HepG2 (cell line): ENCODE results near the gene VIPR1. TPM values are rescaled to one million over a fixed set of nuclear protein-coding genes. Genes with fewer than 3 reads are reported as not detected.
A peak's percentile ranks its signal among the peaks of the same experiment; 100 is the strongest.

ENCODE experiments used
- ATAC-seq: fragments of 200-7000 bp; cut with Tn5 transposase; 3 replicates; pipeline ENCODE4 v1.9.1; 2020; ENCODE audit warnings: mild to moderate bottlenecking, moderate library complexity
- BruUV-seq: library from RNA; stranded (reverse); fragments of 400-500 nt; replicated peaks from 2 replicates; lab custom pipeline; 2021; lab: Mats Ljungman, UMichigan
- CTCF ChIA-PET: fragments of 300-600 bp; formaldehyde crosslinking; extraction: SDS; loops from one replicate; lab custom pipeline; 2021; ENCODE audit warnings: low total read pairs, inconsistent platforms, low intra/inter-chr PET ratio; lab: Yijun Ruan, JAX
- POLR2A ChIA-PET: fragments of 350-600 bp; sonication (Branson Sonifier 250); formaldehyde crosslinking; loops from one replicate; lab custom pipeline; 2020; ENCODE audit warnings: antibody characterized with exemption, inconsistent platforms; lab: Yijun Ruan, JAX
- DNase-seq: peaks from one replicate; pipeline ENCODE4 v3.0.0-alpha.2; 2015; ENCODE audit warnings: low spot score
- FAIRE-seq: peaks from 3 replicates; lab custom pipeline; 2011; peaks lifted over from hg19 to GRCh38; lab: Jason Lieb, UNC
- H2AFZ ChIP-seq: one replicate; pipeline ENCODE4 v1.6.1; 2011; ENCODE audit warnings: low read length, inconsistent platforms
- H3K27ac ChIP-seq: fragments of 300-600 bp; 3 replicates; pipeline ENCODE4 v1.8.0; 2011; ENCODE audit warnings: mixed run types, mild to moderate bottlenecking, mixed read lengths, low read length, inconsistent platforms; ENCODE audit not compliant: insufficient read depth; ENCODE audit errors: extremely low read length
- H3K27me3 ChIP-seq, 2 experiments: fragments of 200-600 bp in 1 of 2; 2 replicates in 1 of 2; 3 replicates in 1 of 2; pipeline versions ENCODE4 v1.6.0 to v1.8.0; 2011; ENCODE audit warnings: low read length in 2 of 2, mild to moderate bottlenecking in 2 of 2, moderate library complexity in 2 of 2, inconsistent platforms in 1 of 2; ENCODE audit not compliant: insufficient read depth in 2 of 2, control insufficient read depth in 1 of 2
- H3K36me3 ChIP-seq, 2 experiments: fragments of 200-600 bp in 1 of 2; replicated peaks in 1 of 2; 2 replicates in 1 of 2; 3 replicates in 1 of 2; pipeline versions ENCODE4 v1.5.1 to v1.8.0; 2011; ENCODE audit warnings: low read length in 2 of 2, inconsistent platforms in 1 of 2; ENCODE audit not compliant: insufficient read depth in 2 of 2, control insufficient read depth in 1 of 2
- H3K4me1 ChIP-seq: 2 replicates; pipeline ENCODE4 v1.5.1; 2012; ENCODE audit warnings: low read length, inconsistent platforms; ENCODE audit not compliant: insufficient read depth
- H3K4me2 ChIP-seq: 2 replicates; pipeline ENCODE4 v1.6.0; 2011; ENCODE audit warnings: low read depth, low read length, inconsistent platforms
- H3K4me3 ChIP-seq, 3 experiments: fragments of 200-600 bp in 1 of 3; sonication (generic), shearing (Covaris generic) in 1 of 3; replicated peaks in 1 of 3; 2 replicates each; pipeline ENCODE4 v1.5.1; 2011 to 2016; ENCODE audit warnings: low read length in 3 of 3, inconsistent platforms in 2 of 3, low read depth in 2 of 3, mild to moderate bottlenecking in 2 of 3, control low read depth in 1 of 3, mixed read lengths in 1 of 3; ENCODE audit not compliant: insufficient read depth in 1 of 3
- H3K79me2 ChIP-seq: one replicate; pipeline ENCODE4 v1.6.1; 2011; ENCODE audit warnings: low read length, inconsistent platforms; ENCODE audit not compliant: insufficient read depth
- H3K9ac ChIP-seq: 2 replicates; pipeline ENCODE4 v1.6.0; 2011; ENCODE audit warnings: mild to moderate bottlenecking, low read depth, low read length, inconsistent platforms; ENCODE audit not compliant: insufficient read depth
- H3K9me3 ChIP-seq: 2 replicates; pipeline ENCODE4 v1.5.1; 2012; ENCODE audit warnings: mild to moderate bottlenecking, low read length
- H4K20me1 ChIP-seq: 2 replicates; pipeline ENCODE4 v1.6.0; 2011; ENCODE audit warnings: inconsistent platforms, mild to moderate bottlenecking, low read length, moderate library complexity; ENCODE audit not compliant: insufficient read depth
- ATM ChIP-seq: fragments of 450-650 bp; IDR thresholded peaks from 2 replicates; pipeline ENCODE4 v1.7.1; 2017; ENCODE audit warnings: mild to moderate bottlenecking, borderline replicate concordance
- FOXO4 ChIP-seq: sonication (generic); formaldehyde crosslinking; conservative IDR thresholded peaks from 2 replicates; pipeline ENCODE4 v1.8.1; 2023; ENCODE audit warnings: missing genetic modification reagents
- GATAD2A ChIP-seq: IDR thresholded peaks from 2 replicates; pipeline ENCODE4 v1.6.1; 2016
- HMG20A ChIP-seq: IDR thresholded peaks from 2 replicates; pipeline ENCODE4 v1.6.1; 2016; ENCODE audit warnings: borderline replicate concordance
- HMG20B ChIP-seq: conservative IDR thresholded peaks from 2 replicates; pipeline ENCODE4 v1.6.1; 2016; ENCODE audit warnings: missing genetic modification reagents, missing compliant biosample characterization
- HOXD1 ChIP-seq: sonication (generic); formaldehyde crosslinking; IDR thresholded peaks from 2 replicates; pipeline ENCODE4 v1.5.0; 2020; ENCODE audit warnings: missing genetic modification reagents
- JARID2 ChIP-seq: sonication (generic); formaldehyde crosslinking; IDR thresholded peaks from 2 replicates; pipeline ENCODE4 v1.8.1; 2023; ENCODE audit warnings: missing genetic modification reagents, inconsistent platforms; ENCODE audit not compliant: insufficient replicate concordance
- KAT2B ChIP-seq: fragments of 150-350 bp; IDR thresholded peaks from 2 replicates; pipeline ENCODE4 v1.6.1; 2014; ENCODE audit warnings: low read depth, low read length, borderline replicate concordance
- MED1 ChIP-seq: sonication (generic); formaldehyde crosslinking; IDR thresholded peaks from 2 replicates; pipeline ENCODE4 v1.4.0; 2020; ENCODE audit warnings: missing genetic modification reagents
- NPAS2 ChIP-seq: sonication (generic); formaldehyde crosslinking; IDR thresholded peaks from 2 replicates; pipeline ENCODE4 v1.8.0; 2022; ENCODE audit warnings: mild to moderate bottlenecking, missing genetic modification reagents, borderline replicate concordance
- SRSF9 ChIP-seq: fragments of 200-400 bp; formaldehyde crosslinking; IDR thresholded peaks from 2 replicates; pipeline ENCODE4 v1.6.1; 2018; ENCODE audit warnings: borderline replicate concordance, mild to moderate bottlenecking, low read depth, low read length; ENCODE audit not compliant: insufficient read depth, poor library complexity, severe bottlenecking
- SYNCRIP ChIP-seq: fragments of 200-400 bp; formaldehyde crosslinking; IDR thresholded peaks from 2 replicates; pipeline ENCODE4 v1.6.1; 2018; ENCODE audit warnings: mild to moderate bottlenecking, low read depth, low read length; ENCODE audit not compliant: insufficient read depth
- TERF1 ChIP-seq: sonication (generic); formaldehyde crosslinking; IDR thresholded peaks from 2 replicates; pipeline ENCODE4 v1.8.0; 2022; ENCODE audit warnings: mild to moderate bottlenecking, missing genetic modification reagents, moderate library complexity
- THAP11 ChIP-seq: IDR thresholded peaks from 2 replicates; pipeline ENCODE4 v1.6.1; 2016; ENCODE audit warnings: missing biosample characterization, missing genetic modification reagents
- TP53 ChIP-seq: sonication (generic); formaldehyde crosslinking; conservative IDR thresholded peaks from 2 replicates; pipeline ENCODE4 v1.4.0; 2020; ENCODE audit warnings: missing genetic modification reagents
- ZBTB3 ChIP-seq: sonication (generic); formaldehyde crosslinking; IDR thresholded peaks from 2 replicates; pipeline ENCODE4 v1.4.0; 2020; ENCODE audit warnings: low read depth, mild to moderate bottlenecking, moderate library complexity, missing genetic modification reagents, borderline replicate concordance
- ZFP62 ChIP-seq: sonication (generic); formaldehyde crosslinking; IDR thresholded peaks from 2 replicates; pipeline ENCODE4 v1.4.0; 2020; ENCODE audit warnings: missing genetic modification reagents
- ZMYM2 ChIP-seq: sonication (generic); formaldehyde crosslinking; IDR thresholded peaks from 2 replicates; pipeline ENCODE4 v1.8.0; 2022; ENCODE audit warnings: mild to moderate bottlenecking, missing genetic modification reagents
- ZNF331 ChIP-seq: sonication (generic); formaldehyde crosslinking; IDR thresholded peaks from 2 replicates; pipeline ENCODE4 v1.4.0; 2020; ENCODE audit warnings: missing genetic modification reagents
- ZNF354B ChIP-seq: sonication (generic); formaldehyde crosslinking; IDR thresholded peaks from 2 replicates; pipeline ENCODE4 v1.8.0; 2022; ENCODE audit warnings: mild to moderate bottlenecking, missing genetic modification reagents
- ZNF468 ChIP-seq: sonication (generic); formaldehyde crosslinking; IDR thresholded peaks from 2 replicates; pipeline ENCODE4 v1.8.0; 2022; ENCODE audit warnings: mild to moderate bottlenecking, moderate library complexity, missing genetic modification reagents
- ZNF615 ChIP-seq: sonication (generic); formaldehyde crosslinking; IDR thresholded peaks from 2 replicates; pipeline ENCODE4 v1.5.0; 2020; ENCODE audit warnings: mild to moderate bottlenecking, missing genetic modification reagents, borderline replicate concordance
- ZNF75D ChIP-seq: sonication (generic); formaldehyde crosslinking; IDR thresholded peaks from 2 replicates; pipeline ENCODE4 v1.8.1; 2023; ENCODE audit warnings: missing genetic modification reagents, mild to moderate bottlenecking, borderline replicate concordance
- WGBS: methylation state at CpG from one replicate; pipeline ENCODE4 v1.1.6; 2017; ENCODE audit warnings: low lambda C conversion rate; 5-methylcytosine and 5-hydroxymethylcytosine counted together
- in situ Hi-C: cut with HindIII; loops from 2 replicates; pipeline ENCODE4 v1.10.0; 2017; ENCODE audit warnings: low pct_unique_long_range_greater_than_20kb; ENCODE audit not compliant: extremely low pct_ligation_motif_present
- intact Hi-C: fragments of 100-400 bp; cut with micrococcal nuclease; formaldehyde crosslinking; loops from one replicate; pipeline ENCODE4 v1.10.0; 2022; ENCODE audit not compliant: unreplicated experiment
- polyA plus RNA-seq, 8 experiments: library from polyadenylated mRNA; depleted of rRNA in 3 of 8; stranded (reverse) in 7 of 8; unstranded in 1 of 8; fragments of >200 nt; fragmentation: Illumina TruSeq in 4 of 8; extraction: Trizol in 4 of 8; gene quantifications; 2 replicates each; pipeline versions ENCODE4 v1.2.1 to v1.2.3, GENCODE V29; 2011 to 2016; ENCODE audit warnings: low read depth in 4 of 8, missing spikeins in 1 of 8, mixed read lengths in 1 of 8; ENCODE audit not compliant: insufficient read depth in 1 of 8
- total RNA-seq, 5 experiments: library from RNA; depleted of rRNA; stranded (reverse); fragments of >200 nt; fragmentation: Illumina TruSeq; extraction: Trizol; gene quantifications; 2 replicates each; pipeline ENCODE4 v1.2.3, GENCODE V29; 2016; ENCODE audit warnings: low read depth in 1 of 5
- TF ChIP-seq, protein P1 (sequence below): sonication (generic); formaldehyde crosslinking; IDR thresholded peaks from 2 replicates; pipeline ENCODE4 v1.9.0; 2021; ENCODE audit warnings: missing genetic modification reagents, mild to moderate bottlenecking, borderline replicate concordance

Gene VIPR1
- total and polyA plus RNA-seq, 2 of the 13 experiments (the other 11 are each of a cell fraction or from before 2014, with no cell fraction given) = 0.04 to 0.11 TPM

- BruUV-seq = no TSS peak
- H3K27me3 ChIP-seq = no peaks in the 10 kb centered on the region
- no peaks in the 10 kb centered on the region for H4K20me1 ChIP-seq
- H3K9me3 ChIP-seq = no peaks in the 10 kb centered on the region
- FAIRE-seq = peak; percentile 36
- H3K36me3 ChIP-seq = no peaks in the 10 kb centered on the region
- H3K27ac ChIP-seq = peak overlapping the region; percentile 74
- ChIA-PET CTCF (no interaction called here), POLR2A (interaction anchor here (0.9 to 3.2 kb wide), 5 partner anchors 10 to 219 kb away, joined by 3 to 39 read pairs (median 7); partner anchors contain the start of genes NKTR and SS18L2)
- WGBS = 2% methylated on average over 7 of the region's 11 CpGs
- intact Hi-C loops (no loop called here), in situ Hi-C loops (no loop called here)
- no peak for DNase-seq
- peak overlapping the region; percentile 84 for H3K4me2 ChIP-seq
- no peak overlapping the region for H2AFZ ChIP-seq
- peaks cover 33% of the 10 kb centered on the region for H3K4me1 ChIP-seq
- ATAC-seq = no peak
- H3K4me3 ChIP-seq = peak overlapping the region; percentile 82 to 97 (median 93)
- H3K79me2 ChIP-seq = peaks cover 36% of the 10 kb centered on the region
- H3K9ac ChIP-seq = peak overlapping the region; percentile 89
- TF ChIP-seq TERF1 (no peak), MED1 (CRISPR knock-in tag) (no peak), ZBTB3 (CRISPR knock-in tag) (peak; percentile 47; the same call in 1 of the 2 replicates), HOXD1 (no peak), GATAD2A (CRISPR knock-in tag) (no peak), SRSF9 (no peak), FOXO4 (CRISPR knock-in tag) (0 out of 2 replicates have a peak, but pooled peaks have one; percentile 41), ZMYM2 (CRISPR knock-in tag) (no peak), HMG20A (no peak), ZNF75D (CRISPR knock-in tag) (0 out of 2 replicates have a peak, but pooled peaks have one; percentile 43), THAP11 (CRISPR knock-in tag) (no peak), ZNF354B (CRISPR knock-in tag) (no peak), ZFP62 (no peak), NPAS2 (CRISPR knock-in tag) (no peak), ZNF331 (no peak), HMG20B (CRISPR knock-in tag) (no peak), JARID2 (CRISPR knock-in tag) (no peak), ZNF615 (CRISPR knock-in tag) (0 out of 2 replicates have a peak, but pooled peaks have one; percentile 25), ZNF468 (no peak), ATM (no peak), TP53 (CRISPR knock-in tag) (no peak), SYNCRIP (no peak), KAT2B (no peak)
- TF ChIP-seq, protein P1, sequence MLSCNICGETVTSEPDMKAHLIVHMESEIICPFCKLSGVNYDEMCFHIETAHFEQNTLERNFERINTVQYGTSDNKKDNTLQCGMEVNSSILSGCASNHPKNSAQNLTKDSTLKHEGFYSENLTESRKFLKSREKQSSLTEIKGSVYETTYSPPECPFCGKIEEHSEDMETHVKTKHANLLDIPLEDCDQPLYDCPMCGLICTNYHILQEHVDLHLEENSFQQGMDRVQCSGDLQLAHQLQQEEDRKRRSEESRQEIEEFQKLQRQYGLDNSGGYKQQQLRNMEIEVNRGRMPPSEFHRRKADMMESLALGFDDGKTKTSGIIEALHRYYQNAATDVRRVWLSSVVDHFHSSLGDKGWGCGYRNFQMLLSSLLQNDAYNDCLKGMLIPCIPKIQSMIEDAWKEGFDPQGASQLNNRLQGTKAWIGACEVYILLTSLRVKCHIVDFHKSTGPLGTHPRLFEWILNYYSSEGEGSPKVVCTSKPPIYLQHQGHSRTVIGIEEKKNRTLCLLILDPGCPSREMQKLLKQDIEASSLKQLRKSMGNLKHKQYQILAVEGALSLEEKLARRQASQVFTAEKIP = no peak
Measured at GRCh38 chr3:42581400-42581708, 78.9 kb downstream of the VIPR1 start.
